Muscle of arm (tissue), 12 donors: ENCODE measurements around the gene CAPN8. TPM values are rescaled to one million over a fixed set of nuclear protein-coding genes. Genes with fewer than 3 reads are reported as not detected.

Source experiments
- DNase-seq: peaks from one replicate; pipeline ENCODE4 v3.0.0-alpha.2; 2013
- polyA plus RNA-seq, 12 donors: library from polyadenylated mRNA; unstranded; fragments of 120-200 nt; gene quantifications; one replicate each; pipeline ENCODE4 v1.2.1, GENCODE V29; 2013; ENCODE audit not compliant: insufficient read length in 12 of 12

Gene CAPN8
- polyA plus RNA-seq, 12 donors, result 0.18 to 8.2 (median 0.41) TPM; not detected in 2

DNA sequence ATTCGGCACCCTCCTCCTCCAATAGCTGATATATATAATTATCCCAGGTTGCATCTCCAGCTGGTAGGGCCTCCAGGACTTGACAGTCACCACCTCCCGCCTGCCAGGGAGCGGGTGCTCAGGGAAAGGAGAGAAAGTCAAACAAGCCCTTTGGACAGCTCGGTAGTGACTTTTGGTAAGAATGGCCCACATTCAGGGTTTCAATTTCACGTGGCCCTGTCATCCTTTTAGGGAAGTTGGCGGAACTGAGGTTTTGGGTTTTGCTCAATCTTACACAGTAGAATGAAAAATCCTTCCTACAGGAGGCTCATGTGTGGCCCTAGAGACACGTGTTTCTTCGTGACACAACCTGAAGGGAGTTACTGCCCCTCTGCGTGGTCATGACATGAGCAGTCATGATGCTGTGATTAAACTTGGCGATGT, 44.2 kb downstream of the CAPN8 start:
- DNase-seq, result no peak

DNA sequence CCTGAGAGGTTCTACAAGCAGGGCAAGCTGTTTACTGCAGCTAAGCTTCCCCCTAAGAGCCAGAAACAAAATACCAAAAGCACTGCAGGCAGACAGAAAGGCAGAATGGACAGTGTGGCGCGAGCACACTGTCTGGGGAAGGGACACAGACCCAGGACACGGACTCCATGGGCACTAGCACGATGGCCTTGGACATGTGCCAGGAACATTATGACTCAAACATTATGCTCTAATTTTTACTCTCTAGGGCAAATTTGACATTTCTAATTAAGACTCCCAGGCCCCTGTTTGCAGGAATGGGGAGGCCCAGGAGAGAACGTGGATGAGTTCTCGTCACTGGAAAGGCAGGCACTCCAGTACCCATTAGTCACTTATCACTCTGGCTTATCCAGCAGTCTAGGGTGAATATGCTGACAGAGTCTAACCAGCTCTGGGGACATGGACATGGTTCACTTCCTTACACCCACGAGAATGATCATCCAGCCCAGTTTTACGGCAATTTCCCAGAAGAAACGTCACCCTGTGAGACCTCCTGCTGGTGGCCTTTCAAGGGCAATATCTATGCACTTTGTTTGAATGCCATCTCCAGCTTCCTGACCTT, 45.1 kb downstream of the CAPN8 start:
- no peak for DNase-seq

DNA sequence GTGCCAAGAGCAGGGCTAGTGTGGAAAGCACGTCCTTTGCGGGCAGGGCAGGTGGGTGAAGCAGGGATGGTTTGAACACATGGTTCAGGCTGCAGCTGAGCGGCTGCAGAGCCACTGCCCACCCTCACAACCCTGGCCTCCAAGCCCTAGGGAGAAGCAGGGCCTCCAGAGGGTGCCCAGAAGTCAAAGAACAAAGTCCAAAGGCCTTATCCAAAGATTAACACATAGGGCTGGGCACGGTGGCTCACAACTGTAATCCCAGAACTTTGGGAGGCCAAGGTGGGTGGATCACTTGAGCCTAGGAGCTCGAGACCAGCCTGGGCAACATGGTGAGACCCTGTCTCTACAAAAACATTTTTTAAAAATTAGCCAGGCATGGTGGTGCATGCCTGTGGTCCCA, 46.8 kb downstream of the CAPN8 start:
- DNase-seq, result no peak

DNA sequence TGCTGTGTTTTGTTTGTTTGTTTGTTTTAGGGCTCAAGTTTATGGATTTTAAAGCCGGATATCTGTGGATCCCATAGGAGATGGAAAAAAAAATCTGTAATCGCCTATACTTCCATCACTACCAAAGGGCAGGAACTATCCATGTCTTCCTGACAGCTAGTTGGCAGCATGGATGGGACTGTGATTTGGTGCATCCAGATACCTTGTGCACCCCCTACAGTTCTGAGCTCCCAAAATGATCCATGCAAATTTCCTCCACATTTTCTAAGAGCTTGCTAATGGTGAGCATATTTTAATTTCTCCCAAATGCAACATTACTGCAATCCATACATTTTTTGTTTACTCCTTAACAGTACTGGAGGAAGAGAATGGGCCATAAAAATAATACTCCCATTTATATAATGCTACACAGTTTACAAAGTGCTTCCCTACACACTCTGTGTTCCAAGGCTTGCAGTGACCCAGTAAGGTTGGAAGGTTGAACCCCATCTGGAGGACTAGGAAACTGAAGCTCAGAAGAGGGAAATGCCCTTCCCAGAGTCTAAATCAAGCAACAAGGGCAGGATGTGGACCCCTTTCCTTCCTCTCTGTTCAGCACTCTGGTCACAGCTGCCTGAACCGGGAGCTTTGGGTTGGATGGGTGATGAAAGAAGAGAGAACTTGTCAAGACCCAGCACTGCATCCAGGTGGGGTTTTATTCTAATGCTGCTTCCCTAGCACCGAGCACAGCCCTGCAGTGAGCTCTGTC, 48.0 kb downstream of the CAPN8 start:
- no peak for DNase-seq

DNA sequence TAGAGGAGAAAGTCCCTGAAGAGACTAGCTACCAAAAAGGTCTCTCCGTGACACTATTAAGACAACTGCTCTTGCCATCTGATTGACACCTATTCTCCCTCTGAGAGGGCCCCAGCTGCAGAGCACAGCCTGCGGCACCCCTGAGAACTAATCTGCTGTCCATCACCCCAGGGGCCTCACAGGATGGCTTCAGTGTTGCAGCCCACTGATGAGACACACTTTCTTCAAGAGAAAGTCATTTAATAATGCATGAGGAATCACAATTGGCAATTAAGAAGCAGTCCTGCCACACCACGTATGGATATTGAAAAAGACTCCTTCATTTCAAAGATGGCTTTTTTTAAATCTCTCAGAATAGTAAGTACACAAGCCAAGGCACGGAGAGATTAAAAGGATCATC, 48.9 kb downstream of the CAPN8 start:
- DNase-seq, result no peak

DNA sequence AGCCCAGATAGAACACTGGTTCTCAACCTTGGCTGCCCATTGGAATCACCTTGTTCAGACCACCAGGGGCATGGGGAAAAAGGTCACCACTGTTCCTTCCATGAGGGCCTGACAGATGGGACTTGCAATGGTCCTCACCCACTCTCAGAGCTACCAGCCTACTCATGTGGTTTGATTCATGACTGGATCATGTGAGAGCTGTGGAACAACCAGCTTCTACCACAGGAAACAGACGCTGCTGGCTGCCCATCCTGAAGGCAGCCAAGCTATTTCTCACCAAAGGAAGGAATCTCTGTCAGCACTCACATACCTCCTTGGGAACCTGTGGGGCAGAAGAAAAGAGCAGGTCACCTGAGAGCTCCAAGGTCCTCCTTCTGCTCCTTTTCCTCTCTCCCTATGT, 53.6 kb downstream of the CAPN8 start:
- DNase-seq, result no peak

DNA sequence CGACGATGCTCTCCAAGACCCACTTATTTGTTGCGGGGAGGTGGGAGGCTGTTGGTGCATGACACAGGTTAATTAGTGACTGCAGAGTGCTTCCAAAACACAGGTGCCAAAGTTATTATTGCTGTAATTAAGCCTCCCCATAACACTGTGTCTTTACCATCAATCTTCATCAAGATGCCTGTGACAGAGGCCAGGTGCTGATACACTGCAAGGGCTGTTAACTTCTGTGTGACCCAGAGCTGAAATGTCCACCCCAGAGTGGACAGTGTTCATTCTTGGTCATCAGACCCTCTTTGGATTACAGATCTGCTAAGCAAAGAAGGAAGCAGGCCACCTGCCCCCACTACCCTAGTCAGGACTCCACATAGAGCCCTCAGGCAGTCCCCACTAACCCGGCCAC, 55.5 kb downstream of the CAPN8 start:
- DNase-seq, result no peak

DNA sequence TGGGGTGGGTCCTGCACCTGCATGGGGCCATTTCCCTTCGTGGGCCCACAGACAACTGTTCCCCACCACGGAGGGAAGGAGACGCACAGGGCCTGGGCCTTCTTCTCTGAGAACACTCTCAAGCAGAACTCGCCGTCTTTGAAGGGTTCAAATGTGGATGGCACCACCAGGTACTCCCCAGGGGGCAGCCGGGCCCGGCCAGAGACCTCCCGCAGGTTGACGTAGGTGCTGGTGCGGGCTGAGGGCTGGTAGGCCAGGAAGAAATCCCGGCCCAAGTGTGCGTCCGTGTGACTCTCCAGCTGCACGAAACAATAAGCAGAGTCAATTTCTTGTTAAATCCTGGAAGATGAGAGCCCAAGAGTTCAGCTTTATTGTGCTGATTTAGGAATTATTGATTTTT, 56.4 kb downstream of the CAPN8 start:
- no peak for DNase-seq

DNA sequence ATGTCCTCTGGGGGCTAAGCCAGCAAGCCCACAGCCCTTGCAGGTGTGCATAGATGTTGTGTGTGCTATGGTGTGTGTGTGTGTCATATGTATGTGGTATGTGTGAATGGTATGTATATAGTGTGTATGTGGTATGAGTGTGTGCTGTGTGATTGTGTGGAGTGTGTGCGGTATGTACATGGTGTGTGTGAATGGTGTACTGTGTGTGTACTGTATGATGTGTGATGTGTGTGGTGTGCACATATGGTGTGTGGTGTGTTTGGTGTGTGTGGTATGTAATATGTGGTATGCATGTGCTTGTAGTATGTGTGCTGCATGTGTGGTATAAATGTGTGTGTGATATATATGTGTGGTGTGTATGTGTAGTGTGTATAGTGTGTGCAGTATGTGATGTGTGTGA, 107.0 kb downstream of the CAPN8 start:
- DNase-seq, result no peak

DNA sequence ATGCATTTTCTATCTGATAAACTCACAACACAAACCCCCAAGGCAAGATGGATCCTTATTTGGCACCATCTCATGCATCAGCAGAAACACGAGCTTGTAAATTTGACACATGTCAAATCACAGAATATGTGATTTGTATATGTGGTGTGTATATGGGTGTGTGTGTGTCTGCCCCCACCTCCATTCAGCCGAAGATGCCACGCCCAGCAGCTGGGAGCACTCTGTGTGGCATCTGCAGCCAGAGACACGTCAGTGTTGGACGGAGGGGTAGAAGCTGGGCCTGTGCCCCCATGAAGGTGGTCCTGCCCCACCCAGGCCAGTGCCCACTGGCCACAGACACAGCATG, 108.4 kb downstream of the CAPN8 start:
- DNase-seq, result no peak

DNA sequence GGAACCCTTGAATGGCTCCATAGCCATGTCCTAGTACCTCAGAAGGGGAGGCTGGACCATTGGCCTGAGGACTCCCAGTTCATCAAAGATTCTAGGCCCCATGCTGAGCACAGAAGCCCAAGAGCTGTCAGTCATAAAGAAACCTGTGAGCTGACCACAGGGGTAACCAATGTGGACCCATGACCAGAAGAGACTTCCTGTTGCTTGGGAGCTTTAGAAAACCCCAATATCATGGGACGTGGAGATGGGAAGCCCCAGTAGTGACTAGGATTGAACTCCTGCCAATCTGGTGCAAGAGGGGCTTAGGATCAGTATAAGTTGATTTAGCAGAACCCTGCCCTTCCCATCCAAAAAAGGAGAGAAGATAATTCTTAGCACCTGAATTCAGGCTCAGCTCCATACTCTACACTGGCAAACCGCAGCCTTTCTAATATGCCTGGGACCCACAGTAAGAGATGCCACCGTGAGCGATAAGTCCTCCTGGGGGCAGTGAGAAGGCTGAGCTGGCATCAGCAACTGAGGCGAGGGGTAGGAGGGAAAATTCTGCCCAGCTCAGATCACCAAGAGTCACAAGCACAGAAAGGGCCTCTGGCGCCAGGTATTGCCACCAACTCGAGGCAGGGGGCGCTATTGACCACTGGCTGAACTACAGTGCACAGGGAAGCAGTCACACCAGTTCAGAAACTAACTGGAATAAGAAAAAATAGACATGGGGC, 108.9 kb downstream of the CAPN8 start:
- DNase-seq, result no peak

DNA sequence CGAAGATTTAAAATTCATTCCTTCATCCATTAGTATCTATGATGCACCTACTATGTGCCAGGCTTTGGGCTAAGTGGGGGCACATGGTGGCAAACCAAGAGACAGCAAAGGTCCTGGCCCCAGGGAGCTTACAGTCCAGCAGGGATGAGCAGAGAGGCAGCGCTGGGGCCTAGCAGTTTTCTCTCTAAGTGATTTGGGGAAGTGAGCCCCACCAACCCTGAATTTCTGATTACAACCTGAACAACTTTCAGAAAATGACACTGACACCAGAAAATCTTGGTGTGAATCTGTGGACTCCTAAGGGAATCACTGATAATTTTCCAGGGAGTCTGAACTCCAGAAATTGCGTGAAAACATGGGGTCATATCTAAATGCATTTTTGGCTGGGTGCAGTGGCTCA, 111.5 kb downstream of the CAPN8 start:
- no peak for DNase-seq

DNA sequence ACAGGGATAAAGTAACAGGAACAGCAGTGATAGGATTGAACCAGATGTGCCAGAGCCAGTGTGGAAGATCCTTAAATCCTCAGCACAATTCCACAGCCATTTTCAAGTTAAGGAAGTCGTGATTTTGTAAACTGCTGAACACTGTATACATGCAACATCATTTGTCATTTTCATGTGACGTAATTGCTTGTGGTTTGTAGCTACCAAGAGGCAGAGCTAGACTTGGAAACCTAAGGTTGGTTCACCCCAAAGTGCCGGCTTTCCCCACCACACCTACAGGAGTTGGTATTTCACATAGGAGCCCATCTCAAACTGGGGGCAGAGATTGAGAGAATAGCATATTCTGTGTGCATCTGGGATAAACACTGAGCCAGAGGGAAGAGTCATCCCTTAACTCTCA, 113.9 kb downstream of the CAPN8 start:
- DNase-seq, result no peak

DNA sequence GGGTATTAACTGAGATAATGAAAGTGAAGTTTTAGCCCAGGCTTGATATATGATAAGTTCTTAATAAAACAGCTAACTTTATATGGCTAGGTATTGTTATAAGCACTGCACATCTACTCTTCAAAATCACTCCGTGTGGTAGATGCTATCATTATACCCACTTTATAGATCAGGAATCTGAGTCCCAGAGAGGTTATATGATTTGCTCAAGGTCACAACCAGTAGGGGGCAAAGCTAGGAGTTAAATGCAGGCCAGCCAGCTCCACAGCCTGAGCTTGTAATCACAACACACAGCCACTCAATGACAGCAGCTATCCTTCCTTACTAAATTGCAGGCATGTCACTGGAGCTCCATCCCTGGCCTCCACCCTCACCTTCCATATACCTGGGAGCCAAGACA, 115.8 kb downstream of the CAPN8 start:
- DNase-seq, result no peak

DNA sequence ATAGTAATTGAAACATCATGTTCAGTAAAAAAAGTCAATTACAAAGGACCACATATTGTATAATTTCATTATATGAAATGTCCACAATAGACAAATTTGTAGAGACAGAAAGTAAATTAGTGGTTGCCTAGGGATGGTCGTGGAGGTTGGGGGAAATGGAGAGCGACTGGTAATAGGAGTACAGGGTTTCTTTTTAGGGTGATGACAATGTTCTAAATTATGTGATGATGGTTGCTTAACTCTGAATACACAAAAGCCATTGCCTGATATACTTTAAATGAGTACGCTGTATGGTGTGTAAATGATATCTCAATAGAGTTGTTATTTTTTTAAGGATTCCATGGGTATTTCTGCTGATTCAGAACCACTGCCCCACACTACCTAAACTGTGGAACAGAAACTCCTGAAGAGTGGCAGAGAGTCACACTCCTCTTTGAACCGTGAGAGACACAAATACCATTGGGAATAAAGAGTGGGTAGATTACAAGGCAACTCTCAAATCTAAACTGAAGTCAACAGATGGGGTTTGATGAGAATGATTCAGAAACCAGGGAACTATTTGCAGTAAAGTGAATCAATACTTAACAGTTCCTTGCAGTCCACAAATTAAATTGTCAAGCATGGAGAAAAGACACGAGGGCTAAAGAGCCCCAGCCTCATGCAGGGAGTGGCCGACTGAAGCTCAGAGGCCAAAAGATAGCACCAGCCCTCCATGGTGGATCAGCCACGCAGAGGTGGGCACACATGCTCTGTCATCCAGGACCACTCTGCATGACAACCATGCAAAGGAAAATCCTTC, 118.0 kb downstream of the CAPN8 start:
- no peak for DNase-seq

DNA sequence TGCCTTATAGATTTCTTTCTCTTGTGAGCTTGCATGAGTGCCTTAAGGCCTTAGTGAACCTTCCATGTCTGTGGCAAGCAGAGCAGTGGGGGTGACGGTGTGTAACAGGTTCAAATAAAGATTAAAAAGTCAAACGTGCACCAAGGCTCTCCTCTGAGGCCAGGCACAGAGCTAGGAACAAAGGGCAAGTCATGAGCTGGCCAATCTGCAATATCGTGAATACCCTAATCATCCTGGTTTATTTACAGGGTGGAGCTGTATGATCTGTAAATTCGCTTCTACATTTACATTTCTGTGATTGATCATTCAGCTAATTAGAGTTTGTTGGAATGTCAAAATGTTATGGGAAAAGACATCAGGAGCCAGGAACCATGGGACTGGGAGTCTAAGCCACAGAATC, 120.2 kb downstream of the CAPN8 start:
- DNase-seq, result no peak

DNA sequence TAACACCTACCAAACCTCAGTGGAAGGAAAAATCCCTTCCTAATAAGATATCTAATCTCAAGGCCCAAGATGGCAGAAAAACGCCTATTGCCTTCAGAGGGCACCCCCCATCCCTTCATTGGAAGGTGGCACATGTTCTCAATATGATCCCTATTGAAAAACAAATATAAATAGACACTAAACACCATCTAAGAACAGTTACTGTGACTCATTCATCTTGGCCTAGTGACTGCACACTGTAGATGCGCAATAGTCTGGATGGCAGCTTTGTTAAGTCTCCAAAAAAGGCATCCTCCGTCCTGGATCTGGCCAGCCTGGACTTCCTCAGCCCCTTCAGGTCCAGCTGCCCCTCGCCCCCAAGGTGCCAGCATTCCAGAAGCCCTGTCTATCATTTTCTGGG, 121.9 kb downstream of the CAPN8 start:
- no peak for DNase-seq

DNA sequence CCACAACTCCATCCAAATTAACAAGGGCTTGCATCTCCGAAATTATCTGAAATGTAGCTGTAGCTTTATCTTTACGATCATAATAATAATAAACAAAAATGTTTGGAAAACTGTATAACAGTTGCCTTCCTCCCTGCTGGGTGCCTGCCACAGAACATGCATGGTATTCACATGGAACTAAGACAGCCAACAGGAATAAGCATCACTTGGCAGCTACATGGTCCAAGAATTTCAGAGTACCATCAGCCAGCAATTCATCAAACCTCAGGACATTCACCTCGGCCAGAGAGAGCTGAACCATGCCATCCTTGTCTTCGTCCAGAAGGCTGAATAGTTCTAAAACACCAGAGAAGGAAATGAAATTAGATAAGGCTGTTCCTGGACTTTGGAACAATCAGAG, 122.7 kb downstream of the CAPN8 start:
- DNase-seq, result no peak

DNA sequence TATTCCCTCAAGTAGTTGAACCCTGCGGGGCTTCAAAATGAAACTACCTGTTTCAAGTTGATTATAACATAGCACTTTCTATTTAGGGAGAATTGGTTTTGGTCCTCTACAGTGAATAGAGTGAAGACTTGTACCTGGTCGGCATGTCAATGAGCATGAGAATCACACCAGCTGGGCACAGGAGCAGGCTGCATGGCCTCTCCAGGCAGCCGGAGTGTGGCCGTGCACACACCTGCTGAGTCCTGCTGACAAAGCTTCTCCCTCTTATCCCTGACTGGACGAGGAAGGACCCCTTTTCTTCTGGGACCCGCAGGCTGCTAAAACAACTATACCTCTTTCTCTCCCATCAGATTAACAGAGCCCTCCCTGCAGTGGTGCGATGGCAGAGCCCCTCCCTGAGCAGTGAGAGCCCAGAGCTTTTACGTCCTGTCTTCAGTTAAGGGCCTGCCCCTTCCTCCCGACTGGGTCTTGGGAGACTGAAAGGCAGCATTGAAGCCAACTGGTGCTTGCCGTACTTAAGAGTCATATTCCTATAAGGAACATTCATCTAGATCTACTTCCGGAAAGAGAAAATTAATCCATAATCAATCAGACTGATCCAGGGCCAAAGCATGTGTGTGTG, 124.9 kb downstream of the CAPN8 start:
- DNase-seq, result no peak

DNA sequence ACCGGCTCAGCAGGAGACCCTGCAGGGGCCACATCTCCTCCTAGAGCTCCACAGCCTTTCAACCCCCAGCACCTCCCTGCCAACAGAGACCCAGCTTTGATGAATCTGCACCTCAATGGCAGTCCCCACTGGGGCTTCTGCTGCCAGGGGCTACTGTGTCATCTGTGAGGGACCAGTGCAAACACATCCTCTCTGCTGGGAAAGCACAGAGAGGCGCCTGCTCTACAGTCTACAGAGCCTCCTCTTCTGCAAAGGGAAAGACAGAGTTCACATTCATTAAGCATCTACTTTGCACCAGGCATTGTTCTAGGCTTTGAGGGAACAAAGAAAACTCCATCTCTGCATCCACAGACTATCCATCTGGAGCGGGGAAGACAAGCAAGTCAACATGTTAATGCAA, 125.8 kb downstream of the CAPN8 start:
- no peak for DNase-seq

DNA sequence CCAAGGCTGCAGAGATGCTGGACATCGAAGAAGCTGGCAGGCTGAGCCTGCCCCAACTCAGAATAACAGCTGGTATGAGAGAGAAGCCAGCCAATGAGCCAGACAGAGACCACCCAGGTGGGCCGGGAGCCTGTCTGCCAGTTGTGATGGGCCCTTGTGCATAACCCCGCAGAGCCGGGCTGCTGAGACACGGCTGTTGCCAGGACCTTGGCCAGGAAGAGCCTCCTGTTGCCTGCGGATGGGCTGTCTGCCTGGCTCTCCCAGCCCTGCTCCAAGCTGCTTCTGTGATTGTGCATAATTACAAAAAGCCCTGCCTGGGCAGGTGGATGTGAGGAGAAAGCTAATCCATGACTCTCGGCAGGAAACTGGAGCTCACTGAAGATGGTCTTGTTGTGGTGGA, 126.5 kb downstream of the CAPN8 start:
- DNase-seq, result no peak

DNA sequence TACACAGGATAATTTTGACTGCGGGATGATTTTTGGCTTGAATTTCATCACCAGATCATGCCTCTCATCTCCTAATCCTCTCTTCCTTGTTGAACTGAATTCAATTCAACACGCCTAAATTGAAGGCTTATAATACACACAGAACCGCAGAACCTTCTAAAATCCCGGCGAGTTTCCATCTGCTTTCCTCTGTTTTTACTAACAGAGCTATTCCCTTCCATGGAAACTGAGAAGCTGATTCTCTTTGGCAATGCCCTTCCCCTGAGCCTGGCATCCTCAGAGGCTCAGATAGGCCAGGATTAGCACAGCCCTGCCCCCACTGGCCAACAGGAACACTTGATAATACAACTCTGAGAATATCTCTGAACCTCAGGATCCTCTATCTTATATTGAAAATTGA, 130.2 kb downstream of the CAPN8 start:
- no peak for DNase-seq
